Adrenal gland (tissue), 12 donors: ENCODE measurements around the gene TPK1. TPM values are rescaled to one million over a fixed set of nuclear protein-coding genes. Genes with fewer than 3 reads are reported as not detected.

Experiments
- DNase-seq, 7 donors: peaks; one replicate each; pipeline ENCODE4 v3.0.0-alpha.2; 2019 to 2020
- H3K27ac ChIP-seq, 5 donors: fragments of 200-600 bp; sonication (generic) in 4 of 5; 1 replicate in 3 of 5; 2 replicates in 2 of 5; pipeline versions ENCODE4 v1.5.1 to v1.8.0; 2016 to 2020; ENCODE audit warnings: mild to moderate bottlenecking in 1 of 5
- H3K27me3 ChIP-seq: fragments of 200-600 bp; 2 replicates; pipeline ENCODE4 v1.8.0; 2021
- H3K36me3 ChIP-seq, 2 donors: fragments of 200-600 bp; replicated peaks in 1 of 2; 1 replicate in 1 of 2; 2 replicates in 1 of 2; pipeline versions ENCODE4 v1.5.1 to v1.8.0; 2018 to 2022
- H3K4me1 ChIP-seq, 2 donors: fragments of 200-600 bp; replicated peaks in 1 of 2; 1 replicate in 1 of 2; 2 replicates in 1 of 2; pipeline versions ENCODE4 v1.5.1 to v1.8.0; 2018 to 2021
- H3K4me3 ChIP-seq, 4 donors: fragments of 200-600 bp; sonication (generic) in 3 of 4; one replicate each; pipeline ENCODE4 v1.5.1; 2016 to 2018
- H3K9me3 ChIP-seq, 3 donors: fragments of 200-600 bp; sonication (generic) in 1 of 3; replicated peaks in 1 of 3; 1 replicate in 2 of 3; 2 replicates in 1 of 3; pipeline versions ENCODE4 v1.5.1 to v1.8.0; 2016 to 2021
- CTCF ChIP-seq, 6 experiments: fragments of 450-650 bp in 4 of 6; fragments of 200-600 bp in 2 of 6; sonication (generic) in 1 of 6; IDR thresholded peaks; 1 replicate in 5 of 6; 2 replicates in 1 of 6; pipeline versions ENCODE4 v1.5.1 to v1.8.0; 2016 to 2021; ENCODE audit warnings: antibody characterized with exemption in 6 of 6, mild to moderate bottlenecking in 2 of 6, moderate library complexity in 1 of 6
- POLR2A ChIP-seq, 2 donors: fragments of 450-650 bp; IDR thresholded peaks; one replicate each; pipeline ENCODE4 v1.6.1; 2017; ENCODE audit warnings: antibody characterized with exemption in 2 of 2, mild to moderate bottlenecking in 2 of 2, moderate library complexity in 1 of 2
- WGBS, 4 donors: extraction: QIAGEN DNeasy Blood & Tissue Kit in 2 of 4; methylation state at CpG; one replicate each; pipeline versions ENCODE4 v1.1.5 to v1.1.7; 2013 to 2017; 5-methylcytosine and 5-hydroxymethylcytosine counted together
- intact Hi-C, 2 donors: fragments of 100-400 bp; cut with DNase I; formaldehyde crosslinking; loops; one replicate each; pipeline versions ENCODE4 v1.14.1 to v1.15.0; 2022 to 2023
- polyA plus RNA-seq, 3 donors: library from polyadenylated mRNA; stranded (reverse); fragments of 200-250 nt in 2 of 3; fragments of 350-450 nt in 1 of 3; fragmentation: Illumina TruSeq in 1 of 3; extraction: RNeasy Lipid Tissue Mini Kit (QIAGEN cat#74804) in 1 of 3; gene quantifications; one replicate each; pipeline ENCODE4 v1.2.3, GENCODE V29; 2013 to 2014
- total RNA-seq, 9 donors: library from RNA; depleted of rRNA in 4 of 9; stranded (reverse); fragments of >200 nt in 4 of 9; fragments of 120-200 nt in 1 of 9; fragmentation: NEBNext Ultra II Directional in 1 of 9; extraction: Animal tissue kit (Norgen Biotek cat#: 25700) in 1 of 9; gene quantifications; one replicate each; pipeline versions ENCODE4 v1.1.0 to v1.2.4, GENCODE V29; 2013 to 2023
- donor health status: healthy with polysubstance abuse.
- donor health status: Bipolar disorder and iron deficiency.
- donor health status: DM: yes; HTN: yes; CAD: no.
- donor health status: DM: no; HTN: no; CAD: no.
- donor health status: DM: no; HTN: no; CAD: no.
- donor health status: DM: yes; HTN: yes; CAD: no.

Gene TPK1
- total and polyA plus RNA-seq, 12 donors, result 3.7 to 10.6 (median 9.6) TPM

GRCh38 chr7:144517749-144518148 is 318.1 kb downstream of the TPK1 start:
- Histone ChIP-seq H3K9me3 (no peaks in the 10 kb centered on the region), H3K27me3 (no peaks in the 10 kb centered on the region), H3K27ac (no peak overlapping the region), H3K4me1 (no peaks in the 10 kb centered on the region), H3K36me3 (no peaks in the 10 kb centered on the region), H3K4me3 (no peak overlapping the region)
- no peak for DNase-seq
- WGBS, 4 donors, result 30 to 35% (median 33%) methylated on average over 3 of the region's 3 CpGs
- no peak for TF ChIP-seq POLR2A (IDR thresholded peaks at IDR 0.05)
- no peak for TF ChIP-seq CTCF (IDR thresholded peaks at IDR 0.05)
- intact Hi-C loops, result no loop called here

GRCh38 chr7:144516729-144517525 is 318.9 kb downstream of the TPK1 start:
- no peak overlapping the region for H3K27ac ChIP-seq
- intact Hi-C loops, result no loop called here
- no peaks in the 10 kb centered on the region for H3K36me3 ChIP-seq
- DNase-seq, result no peak
- no peak overlapping the region for H3K4me3 ChIP-seq
- TF ChIP-seq CTCF (IDR thresholded peaks at IDR 0.05), result no peak
- TF ChIP-seq POLR2A (IDR thresholded peaks at IDR 0.05), result no peak
- no peaks in the 10 kb centered on the region for H3K27me3 ChIP-seq
- WGBS, 4 donors, result 82 to 91% (median 88%) methylated on average over 3 of the region's 3 CpGs
- no peaks in the 10 kb centered on the region for H3K4me1 ChIP-seq
- no peaks in the 10 kb centered on the region for H3K9me3 ChIP-seq

- no peaks in the 10 kb centered on the region for H3K4me1 ChIP-seq
- TF ChIP-seq CTCF (IDR thresholded peaks at IDR 0.05), result peak in 5 of 6 experiments; percentile 19 to 45 (median 30)
- no peak for TF ChIP-seq POLR2A (IDR thresholded peaks at IDR 0.05)
- no peak overlapping the region for H3K27ac ChIP-seq
- H3K9me3 ChIP-seq, result no peaks in the 10 kb centered on the region
- DNase-seq, result peak in 4 of 7 donors; percentile 11 to 54 (median 18)
- H3K27me3 ChIP-seq, result no peaks in the 10 kb centered on the region
- no peak overlapping the region for H3K4me3 ChIP-seq
- no peaks in the 10 kb centered on the region for H3K36me3 ChIP-seq
- whole genome bisulfite sequencing, 4 donors, result 12 to 19% (median 16%) methylated on average over 2 of the region's 2 CpGs
- intact Hi-C loops, result no loop called here
These were observed 322.5 kb downstream of the TPK1 start for GRCh38 chr7:144513334-144513733.

- Histone ChIP-seq H3K27ac (no peak overlapping the region), H3K9me3 (no peaks in the 10 kb centered on the region), H3K4me3 (no peak overlapping the region), H3K4me1 (no peaks in the 10 kb centered on the region), H3K27me3 (no peaks in the 10 kb centered on the region), H3K36me3 (no peaks in the 10 kb centered on the region)
- TF ChIP-seq POLR2A (IDR thresholded peaks at IDR 0.05), result no peak
- no peak for TF ChIP-seq CTCF (IDR thresholded peaks at IDR 0.05)
- intact Hi-C loops, result no loop called here
- 92 to 95% (median 93%) methylated on average over 6 of the region's 6 CpGs for WGBS, 4 donors
- DNase-seq, result no peak
These were observed 325.2 kb downstream of the TPK1 start for GRCh38 chr7:144510621-144511020.
